OCI-LY7 (cell line): Measurements from ENCODE around the gene ADGRL4.

ENCODE experiments used
- CTCF ChIP-seq: fragments of 200-600 bp; sonication (generic); conservative IDR thresholded peaks from 2 replicates; pipeline ENCODE4 v1.5.1; 2014; ENCODE audit warnings: mild to moderate bottlenecking, antibody characterized with exemption, low read length, moderate library complexity, mixed read lengths
- EZH2phosphoT487 ChIP-seq: fragments of 200-600 bp; sonication (generic); IDR thresholded peaks from 2 replicates; pipeline ENCODE4 v1.6.1; 2018; ENCODE audit warnings: low read depth, borderline replicate concordance, mild to moderate bottlenecking, mixed run types, antibody characterized with exemption, low read length, moderate library complexity, mixed read lengths

- TF ChIP-seq CTCF (no peak), EZH2phosphoT487 (no peak)
These were observed 88.4 kb downstream of the ADGRL4 start for GRCh38 chr1:78918157-78918556.
